ENCODE data around the gene GAL. TPM values are rescaled to one million over a fixed set of nuclear protein-coding genes. Genes with fewer than 3 reads are reported as not detected.
"Not testable (repeated sequence)": the region's sequence is repeated elsewhere in the genome, so short reads cannot be mapped to it uniquely, and the experiment has no call there.

GAL gene, protein sequence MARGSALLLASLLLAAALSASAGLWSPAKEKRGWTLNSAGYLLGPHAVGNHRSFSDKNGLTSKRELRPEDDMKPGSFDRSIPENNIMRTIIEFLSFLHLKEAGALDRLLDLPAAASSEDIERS
- not detected in 2 replicates for total RNA-seq (2014; rRNA removed; shearing (Covaris generic))

DNA sequence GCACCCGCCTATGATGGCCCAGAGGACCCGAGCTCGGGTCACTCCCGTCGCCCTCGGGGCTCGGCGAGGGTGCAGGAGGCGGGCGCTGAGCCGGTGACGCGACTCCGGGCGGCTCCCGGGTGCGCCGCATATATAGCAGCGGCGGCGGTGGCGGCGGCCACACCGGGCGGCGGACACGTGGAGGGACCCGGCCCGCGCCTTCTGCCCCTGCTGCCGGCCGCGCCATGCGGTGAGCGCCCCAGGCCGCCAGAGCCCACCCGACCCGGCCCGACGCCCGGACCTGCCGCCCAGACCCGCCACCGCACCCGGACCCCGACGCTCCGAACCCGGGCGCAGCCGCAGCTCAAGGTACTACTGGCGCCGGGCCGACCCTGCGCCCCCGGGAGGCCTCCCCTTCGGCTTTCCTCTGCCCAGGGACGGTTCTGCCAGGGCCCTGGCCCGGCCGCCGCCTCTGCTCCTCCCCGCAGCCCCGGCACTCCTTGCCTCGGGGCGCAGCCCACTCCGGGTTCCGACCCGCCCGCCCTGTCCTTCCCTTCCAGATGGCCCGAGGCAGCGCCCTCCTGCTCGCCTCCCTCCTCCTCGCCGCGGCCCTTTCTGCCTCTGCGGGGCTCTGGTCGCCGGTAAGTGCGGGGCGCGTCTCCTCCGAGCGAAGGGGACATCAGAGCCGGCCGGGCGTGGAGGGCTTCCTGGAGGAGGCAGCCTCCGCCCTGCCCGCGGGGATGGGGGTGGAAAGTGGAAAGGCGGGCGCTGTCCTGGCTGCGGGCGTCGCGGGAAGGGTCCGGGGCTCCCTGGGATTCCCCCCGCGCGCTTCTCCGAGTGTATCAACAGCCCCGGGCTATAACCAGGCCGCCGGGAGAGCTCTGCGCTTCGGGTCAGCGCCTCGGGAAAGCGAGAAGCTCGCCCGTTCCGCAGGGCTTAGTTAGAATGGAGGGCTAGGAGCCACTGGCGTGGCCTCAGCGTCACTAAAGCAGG lies at the start of gene GAL:
TSS of gene GAL (plus strand) at position 160 of the 972 bp plus-strand sequence. CDS start at position 540, 380 bp downstream.
- DNase-seq (ENCODE audit: low spot score), result no peak

DNA sequence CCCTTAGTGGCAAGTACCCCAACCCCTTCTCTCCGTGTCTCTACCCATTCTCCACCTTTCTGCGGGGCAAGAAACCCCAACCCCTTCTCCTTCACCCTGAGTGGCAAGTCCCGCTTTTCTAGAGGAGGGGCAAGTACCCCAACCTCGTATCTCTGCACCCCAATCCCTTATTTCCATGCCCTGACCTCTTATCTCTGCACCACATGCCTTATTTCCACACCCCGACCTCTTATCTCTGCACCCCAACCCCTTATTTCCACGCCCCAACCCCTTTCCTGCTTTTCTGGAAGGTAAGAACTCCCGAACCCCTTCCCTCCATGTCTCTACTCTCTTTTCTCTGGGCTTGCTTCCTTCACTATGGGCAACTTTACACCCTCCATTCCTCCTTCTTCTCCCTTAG lies 49.7 kb upstream of the GAL start:
- not testable (repeated sequence) for DNase-seq (ENCODE audit: low spot score)

DNA sequence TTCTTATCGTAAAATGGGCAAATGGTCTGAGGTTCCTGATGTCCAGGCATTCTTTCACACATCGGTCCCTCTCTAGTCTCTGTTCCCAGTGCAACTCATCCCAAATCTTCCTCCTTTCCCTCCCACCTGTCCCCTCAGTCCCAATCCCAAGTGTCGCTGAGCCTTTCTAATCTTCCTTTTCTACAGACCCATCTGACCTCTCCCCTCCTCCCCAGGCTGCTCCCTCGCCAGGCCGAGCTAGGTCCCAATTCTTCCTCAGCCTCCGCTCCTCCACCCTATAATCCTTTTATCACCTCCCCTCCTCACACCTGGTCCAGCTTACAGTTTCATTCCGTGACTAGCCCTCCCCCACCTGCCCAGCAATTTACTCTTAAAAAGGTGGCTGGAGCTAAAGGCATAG lies 49.2 kb upstream of the GAL start:
- DNase-seq (ENCODE audit: low spot score), result not testable (repeated sequence)

DNA sequence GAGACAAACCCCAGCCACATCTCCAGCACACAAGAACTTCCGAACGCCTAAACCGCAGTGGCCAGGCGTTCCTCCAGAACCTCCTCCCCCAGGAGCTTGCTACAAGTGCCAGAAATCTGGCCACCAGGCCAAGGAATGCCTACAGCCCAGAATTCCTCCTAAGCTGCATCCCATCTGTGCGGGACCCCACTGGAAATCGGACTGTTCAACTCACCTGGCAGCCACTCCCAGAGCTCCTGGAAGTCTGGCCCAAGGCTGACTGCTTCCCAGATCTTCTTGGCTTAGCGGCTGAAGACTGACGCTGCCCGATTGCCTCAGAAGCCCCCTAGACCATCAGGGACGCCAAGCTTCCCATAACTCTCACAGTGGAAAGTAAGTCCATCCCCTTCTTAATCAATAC lies 48.5 kb upstream of the GAL start:
- DNase-seq (ENCODE audit: low spot score), result not testable (repeated sequence)

DNA sequence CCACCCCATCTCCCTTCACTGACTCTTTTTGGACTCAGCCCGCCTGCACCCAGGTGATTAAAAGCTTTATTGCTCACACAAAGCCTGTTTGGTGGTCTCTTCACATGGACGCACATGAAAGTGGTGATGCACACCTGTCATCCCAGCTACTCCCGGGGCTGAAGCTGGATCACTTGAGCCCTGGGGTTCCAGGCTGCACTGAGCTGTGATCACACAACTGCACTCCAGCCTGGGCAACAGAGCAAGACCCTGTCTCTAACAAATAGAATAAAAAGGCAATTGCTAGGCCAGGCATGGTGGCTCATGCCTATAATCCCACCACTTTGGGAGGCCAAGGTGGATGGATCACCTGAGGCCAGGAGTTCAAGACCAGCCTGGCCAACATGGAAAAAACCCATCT lies 45.0 kb upstream of the GAL start:
- DNase-seq (ENCODE audit: low spot score), result not testable (repeated sequence)

DNA sequence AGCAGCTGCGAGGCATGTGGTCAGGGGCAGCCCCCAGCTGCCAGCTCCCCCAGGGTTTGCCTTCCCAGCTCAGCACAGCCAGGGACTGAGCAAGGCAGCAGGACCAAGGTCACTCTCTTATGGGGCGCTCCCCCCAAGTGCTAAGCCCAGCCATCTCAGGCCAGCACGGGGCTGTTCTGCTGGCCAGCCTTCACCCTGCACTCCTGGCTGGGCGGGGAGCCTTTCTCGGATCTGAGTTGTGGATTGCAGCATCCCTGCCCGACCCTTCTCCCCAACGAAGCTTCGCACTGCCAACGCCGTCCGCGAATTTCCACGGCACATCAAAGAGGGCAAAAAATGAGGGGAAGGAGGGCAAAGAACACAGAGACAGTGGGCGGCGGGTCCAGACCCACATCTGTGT lies 42.5 kb upstream of the GAL start:
- no peak for DNase-seq (ENCODE audit: low spot score)

DNA sequence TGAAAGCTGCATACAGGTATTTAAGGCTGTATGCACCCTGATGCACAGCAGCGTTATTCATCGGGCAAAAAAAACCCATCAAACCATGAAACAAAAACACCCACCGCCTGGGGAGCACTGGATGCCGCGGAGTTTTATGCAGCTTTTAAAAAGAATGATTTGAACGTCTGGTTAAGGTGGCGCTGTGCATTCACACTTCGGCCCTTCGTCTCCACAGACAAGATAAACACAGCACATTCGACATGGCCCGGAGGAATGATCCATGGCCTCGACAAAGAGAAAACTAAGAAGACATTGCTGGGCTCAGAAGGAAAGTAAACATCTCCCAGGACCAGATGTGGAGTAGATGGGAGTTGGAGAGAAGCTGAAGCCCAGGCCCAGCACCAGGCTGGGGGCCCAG lies 40.8 kb upstream of the GAL start:
- DNase-seq (ENCODE audit: low spot score), result no peak

DNA sequence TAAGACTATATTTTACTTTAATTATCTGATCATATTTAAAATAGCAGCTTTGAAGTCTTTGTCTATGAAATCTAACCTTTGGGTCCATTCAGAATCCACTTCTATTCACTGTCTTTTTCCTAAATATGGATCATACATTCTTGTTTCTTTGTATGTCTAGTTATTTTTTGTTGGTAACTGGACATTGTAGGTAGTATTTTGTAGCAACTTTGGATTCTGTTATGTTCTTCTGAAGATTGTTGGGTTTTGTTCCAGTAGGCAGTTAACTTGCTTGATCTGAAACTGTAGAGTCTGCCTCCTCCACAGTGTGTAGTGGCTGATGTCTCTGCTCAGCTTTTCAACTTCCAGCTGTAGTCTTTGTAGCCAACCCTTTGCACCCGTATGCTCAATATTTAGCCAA lies 37.5 kb upstream of the GAL start:
- no peak for DNase-seq (ENCODE audit: low spot score)

DNA sequence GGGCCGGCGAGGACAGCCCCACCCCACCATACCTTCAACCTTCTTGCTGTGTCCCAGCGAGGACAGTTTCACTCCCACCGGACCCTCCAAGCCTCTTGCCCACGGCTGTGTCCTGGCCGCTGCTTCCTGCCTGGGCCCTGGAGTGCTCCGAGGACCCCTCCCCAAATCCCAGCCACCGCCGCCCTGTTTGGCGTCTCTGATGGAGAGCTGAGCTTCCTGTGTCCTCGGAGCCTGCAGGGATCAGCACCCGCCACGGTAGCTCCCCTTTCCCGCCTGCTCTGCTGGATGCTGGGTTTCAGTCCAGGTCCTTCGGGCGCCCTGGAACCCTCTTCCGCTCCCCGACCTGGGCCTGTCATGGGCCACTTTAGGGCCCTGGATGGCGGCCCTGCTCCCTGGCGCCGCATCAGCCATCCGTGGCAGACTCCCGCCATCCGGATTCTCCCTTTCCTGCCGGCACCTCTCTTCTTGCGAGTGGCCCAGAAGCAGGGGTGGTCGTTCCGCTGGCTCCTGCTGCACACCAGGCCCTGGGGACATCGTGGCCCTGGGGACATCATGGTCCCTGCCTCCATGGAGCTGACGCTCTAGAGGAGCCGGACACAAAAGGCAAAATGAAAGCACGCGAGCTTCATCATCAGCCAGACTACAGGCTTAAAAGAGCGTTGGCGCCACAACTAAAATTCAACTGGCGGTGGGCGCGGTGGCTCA lies 34.3 kb upstream of the GAL start:
- DNase-seq (ENCODE audit: low spot score), result no peak

DNA sequence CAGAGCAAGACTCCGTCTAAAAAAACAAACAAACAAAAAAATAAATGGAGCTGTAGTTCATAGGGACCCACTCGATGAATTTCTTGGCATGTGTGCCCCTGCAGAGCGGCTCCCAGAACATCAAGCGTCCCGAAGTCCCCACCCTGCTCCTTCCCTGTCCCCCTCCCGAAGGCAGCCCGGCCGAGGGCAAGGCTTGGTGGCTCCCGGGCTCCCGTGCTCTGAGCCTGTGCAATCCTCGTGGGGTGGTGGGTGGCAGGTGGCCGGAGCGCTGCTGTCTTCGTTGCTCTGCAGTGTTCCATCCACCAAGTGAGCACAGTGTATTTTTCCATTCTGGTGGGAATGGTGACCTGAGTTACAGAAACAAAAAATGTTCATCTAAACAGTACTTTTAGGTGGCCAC lies 33.5 kb upstream of the GAL start:
- no peak for DNase-seq (ENCODE audit: low spot score)

DNA sequence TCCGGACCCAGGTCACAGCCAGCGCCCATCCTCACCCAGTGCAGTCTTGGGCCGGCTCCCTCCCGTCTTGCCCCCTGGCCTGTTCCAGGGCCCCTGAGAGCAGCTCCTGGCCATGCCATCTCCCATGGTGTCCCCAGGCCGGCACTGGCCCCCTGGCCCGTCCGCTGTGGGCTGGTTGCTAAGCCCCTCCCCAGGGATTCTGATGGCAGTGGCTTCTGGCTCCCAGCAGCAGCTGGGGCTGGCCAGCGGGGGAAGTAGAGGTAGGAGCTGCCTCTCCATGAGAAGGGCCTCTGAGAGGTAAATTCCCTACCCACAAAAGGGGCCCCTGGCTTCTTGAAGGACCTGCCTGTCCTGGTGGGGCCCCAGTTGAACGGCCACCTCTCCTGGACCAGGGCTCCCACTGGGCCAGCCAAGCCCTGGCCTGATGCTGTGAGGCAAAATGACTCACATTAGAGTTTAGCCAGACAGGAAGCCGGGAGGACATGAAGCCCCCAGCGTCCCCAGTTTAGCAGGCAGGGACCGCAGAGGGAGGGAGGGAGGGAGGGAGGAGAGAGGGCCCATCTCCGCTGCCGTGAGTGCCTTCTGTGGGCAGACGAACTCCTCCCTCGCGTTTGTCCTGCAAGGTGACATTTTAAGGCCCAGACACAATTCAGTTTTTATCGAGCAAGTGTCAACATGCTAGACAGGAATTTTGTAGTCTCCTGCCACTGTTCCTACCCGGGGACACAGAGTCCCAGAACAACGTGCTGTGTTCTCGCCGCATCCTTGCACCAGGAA lies 32.9 kb upstream of the GAL start:
- no peak for DNase-seq (ENCODE audit: low spot score)

DNA sequence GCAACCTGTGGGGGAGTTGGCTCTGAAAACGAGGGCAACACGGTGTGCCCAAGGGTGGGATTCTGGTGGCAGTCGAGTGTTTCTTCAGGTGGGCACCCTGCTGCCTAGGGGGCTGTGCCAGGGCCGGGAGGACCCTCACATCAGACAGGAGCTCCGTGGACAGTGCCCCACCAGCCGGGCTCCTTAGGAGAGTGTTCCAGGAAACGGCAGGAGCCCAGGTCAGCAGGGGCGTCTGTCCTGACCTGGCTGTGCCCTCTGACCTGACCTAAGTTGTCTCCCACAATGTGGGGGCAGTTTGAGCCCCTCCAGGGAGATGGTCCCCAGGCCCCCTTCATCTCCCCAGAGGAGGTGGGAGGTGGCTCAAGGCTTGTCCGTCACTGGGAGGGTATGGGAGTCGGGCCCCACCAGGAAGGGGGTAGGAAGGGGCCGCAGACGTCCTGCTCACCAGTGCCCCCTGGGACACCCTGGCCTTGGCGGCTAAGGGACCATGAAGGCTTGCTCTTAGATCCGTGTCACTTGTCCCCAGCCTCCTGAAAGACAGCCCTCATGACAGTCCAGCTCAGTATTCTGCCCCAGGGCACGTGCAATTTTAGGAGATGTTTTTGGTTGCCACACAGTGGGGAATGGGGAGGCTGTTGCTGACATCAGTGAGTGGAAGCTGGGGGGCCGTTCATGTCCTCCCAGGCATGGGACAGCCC lies 32.2 kb upstream of the GAL start:
- no peak for DNase-seq (ENCODE audit: low spot score)

DNA sequence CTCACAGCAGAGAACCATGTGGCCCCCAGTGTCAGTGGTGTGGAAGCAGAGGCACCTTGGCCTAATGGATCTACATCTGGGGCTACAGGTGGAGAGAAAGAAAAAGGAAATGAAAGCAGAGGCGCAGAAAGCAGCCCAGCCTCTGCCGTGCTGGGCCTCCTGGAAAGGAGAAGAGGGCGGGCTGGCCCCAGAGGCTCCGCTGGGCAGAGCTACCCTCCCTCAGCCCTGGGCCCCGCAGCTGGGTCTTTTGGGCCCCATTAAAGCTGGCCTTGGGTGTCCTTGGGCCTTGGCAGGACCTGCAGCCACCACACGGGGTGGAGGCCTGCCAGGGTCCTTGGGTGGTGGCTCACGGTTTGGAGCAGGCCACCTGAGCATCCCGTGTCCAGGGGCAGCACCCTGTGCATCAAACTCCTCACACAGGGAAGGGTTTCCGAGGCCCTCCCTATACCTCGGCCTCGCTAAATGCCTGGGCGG lies 31.6 kb upstream of the GAL start:
- no peak for DNase-seq (ENCODE audit: low spot score)

DNA sequence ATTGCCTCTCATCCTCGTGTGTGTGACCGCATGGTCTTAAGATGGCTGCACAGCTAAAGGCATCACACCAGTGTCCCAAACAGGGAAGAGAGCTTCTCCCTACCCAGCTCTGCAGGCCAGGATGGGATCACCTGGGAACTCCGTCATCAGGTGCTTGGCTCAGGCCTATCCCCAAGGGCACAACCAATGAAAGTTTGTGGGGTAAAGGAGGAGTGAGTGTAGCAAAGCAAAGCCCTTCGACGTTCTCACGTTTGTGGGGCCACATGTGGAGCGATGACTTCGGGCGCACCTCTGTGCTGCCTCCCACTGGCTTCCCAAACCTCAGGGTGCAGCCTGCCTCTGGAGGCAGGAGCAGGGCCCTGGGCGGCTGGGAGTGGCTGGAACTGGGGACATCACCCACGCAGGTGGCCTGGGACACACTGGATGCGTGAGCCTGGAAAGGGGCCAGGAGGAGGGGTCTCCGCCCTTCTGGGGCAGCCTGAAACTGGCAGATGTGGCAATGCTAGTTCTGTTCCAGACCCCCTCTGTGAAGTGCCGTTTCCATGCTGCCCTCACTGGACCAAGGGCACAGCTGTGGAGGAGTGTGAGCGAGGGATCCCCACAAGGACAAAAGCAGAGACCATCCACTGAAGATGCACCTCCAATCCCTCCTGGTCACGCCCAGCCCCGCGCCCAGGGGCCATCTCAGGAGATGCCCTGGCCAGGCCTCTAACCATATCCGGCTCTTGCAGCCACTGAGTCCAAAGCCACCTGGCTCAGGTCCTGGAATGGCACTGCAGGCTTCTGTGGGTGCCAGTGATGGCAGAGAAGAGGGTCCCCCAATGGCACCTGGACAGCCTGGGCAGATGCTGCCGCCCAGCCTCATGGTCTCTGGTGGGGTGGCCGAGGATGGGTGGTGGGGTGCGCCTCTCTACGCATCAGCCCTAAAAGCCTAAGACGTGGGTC lies 30.6 kb upstream of the GAL start:
- no peak for DNase-seq (ENCODE audit: low spot score)

DNA sequence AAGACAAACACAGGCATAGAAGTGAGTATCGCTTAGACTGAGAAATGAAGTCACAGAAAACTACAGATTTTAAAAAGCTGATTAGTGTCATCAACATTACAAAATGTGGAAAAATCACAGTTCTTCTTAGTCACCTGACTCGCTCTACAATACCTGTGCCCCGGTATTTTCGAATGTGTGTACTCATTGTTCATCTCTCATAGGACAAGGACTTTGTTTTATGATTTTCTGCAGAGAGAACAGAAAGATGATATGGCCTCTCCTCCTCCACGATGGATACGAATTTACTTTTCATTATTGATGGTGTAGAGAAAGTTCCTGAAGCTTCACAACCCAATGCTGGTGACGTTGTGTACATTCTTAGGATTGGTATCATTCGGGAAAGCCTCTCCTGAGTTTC lies 29.4 kb upstream of the GAL start:
- no peak for DNase-seq (ENCODE audit: low spot score)

DNA sequence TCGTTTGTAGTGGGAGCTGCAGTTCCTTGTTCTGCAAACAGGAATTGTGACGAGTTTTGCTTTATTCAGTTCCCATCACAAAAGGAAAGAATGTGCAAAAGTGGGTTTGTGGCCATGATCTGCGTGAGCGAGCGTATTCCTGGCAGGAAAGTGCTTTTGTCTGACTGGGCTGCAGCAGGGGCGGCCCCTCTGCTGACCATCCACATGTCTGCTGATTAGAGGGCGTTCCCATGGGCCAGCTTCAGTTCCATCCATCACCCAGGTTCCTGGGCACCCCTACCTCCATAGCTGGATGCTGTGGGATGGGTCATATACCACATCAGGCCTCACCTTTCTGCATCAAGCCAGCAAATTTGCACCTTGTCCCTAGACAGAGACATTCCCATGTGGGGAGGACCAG lies 28.9 kb upstream of the GAL start:
- no peak for DNase-seq (ENCODE audit: low spot score)

DNA sequence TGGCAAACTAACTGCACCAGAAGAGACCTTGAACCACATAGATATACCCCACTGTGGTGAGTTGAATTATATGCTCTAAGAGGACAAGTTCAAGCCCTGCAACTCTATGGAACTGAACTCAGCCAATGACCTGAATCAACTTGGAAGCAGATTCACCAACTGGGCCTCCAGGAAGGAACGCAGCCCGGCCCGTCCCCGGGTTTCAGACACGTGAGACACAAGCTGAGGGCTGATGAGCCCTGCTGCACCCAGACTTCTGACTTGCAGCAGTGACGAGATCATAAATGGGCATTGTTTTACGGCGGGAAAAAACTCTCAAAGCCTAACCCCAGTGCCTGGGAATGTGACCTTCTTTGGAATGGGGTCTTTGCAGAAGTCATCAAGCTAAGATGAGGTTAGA lies 28.5 kb upstream of the GAL start:
- DNase-seq (ENCODE audit: low spot score), result no peak

DNA sequence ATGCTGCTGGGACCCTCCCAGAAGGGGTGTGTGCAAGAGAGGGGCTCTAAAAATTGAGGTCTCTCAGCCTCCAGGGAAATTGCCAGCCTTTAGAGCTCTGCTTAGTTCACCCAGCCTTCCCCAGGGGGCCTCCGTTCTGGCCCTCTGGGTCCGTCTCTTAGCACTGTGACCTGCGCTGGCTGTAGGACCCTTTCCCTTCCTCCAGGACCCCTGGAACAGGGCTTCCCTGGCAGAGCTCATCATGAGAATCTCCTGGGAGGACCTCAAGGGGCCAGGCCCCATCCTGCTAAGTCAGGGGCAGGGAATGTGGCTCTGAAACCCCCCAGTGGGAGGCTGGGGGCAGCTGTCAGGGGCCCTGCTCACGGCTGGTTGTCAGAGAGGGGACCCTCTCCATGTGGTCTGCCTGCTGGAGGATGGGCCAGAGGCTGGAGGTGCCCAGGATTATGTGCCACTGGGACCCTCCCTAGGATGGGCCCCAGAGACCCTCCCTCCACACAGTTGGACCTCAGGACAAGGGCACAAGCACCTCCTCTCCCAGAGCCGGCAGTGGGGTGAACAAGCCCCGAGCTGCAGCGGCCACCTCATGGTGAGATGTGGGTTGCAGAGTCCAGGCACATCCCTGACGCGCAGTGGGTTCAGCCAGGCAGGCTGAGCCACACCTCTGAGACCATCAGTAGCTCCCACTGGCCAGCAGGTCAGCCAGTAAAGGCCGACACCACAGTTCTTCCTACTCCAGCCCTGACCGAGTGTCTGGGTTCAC lies 27.1 kb upstream of the GAL start:
- no peak for DNase-seq (ENCODE audit: low spot score)

DNA sequence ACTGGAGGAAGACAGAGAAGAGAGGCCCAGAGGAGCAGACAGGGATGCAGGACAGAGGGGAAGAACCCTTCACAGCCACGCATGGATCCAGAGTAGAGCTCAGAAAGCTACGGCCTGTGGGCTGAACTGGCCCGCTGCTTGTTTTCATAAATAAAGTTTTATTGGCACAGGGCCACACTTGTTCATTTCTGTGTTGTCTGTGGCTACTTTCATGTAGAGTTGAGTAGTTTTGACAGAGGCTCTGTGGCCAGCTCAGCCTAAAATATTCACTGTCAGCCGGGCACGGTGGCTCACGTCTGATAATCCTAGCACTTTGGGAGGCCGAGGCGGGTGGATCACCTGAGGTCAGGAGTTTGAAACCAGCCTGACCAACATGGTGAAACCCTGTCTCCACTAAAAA lies 26.2 kb upstream of the GAL start:
- no peak for DNase-seq (ENCODE audit: low spot score)
